ENCODE data around the gene TOP1.

Gene TOP1

DNA sequence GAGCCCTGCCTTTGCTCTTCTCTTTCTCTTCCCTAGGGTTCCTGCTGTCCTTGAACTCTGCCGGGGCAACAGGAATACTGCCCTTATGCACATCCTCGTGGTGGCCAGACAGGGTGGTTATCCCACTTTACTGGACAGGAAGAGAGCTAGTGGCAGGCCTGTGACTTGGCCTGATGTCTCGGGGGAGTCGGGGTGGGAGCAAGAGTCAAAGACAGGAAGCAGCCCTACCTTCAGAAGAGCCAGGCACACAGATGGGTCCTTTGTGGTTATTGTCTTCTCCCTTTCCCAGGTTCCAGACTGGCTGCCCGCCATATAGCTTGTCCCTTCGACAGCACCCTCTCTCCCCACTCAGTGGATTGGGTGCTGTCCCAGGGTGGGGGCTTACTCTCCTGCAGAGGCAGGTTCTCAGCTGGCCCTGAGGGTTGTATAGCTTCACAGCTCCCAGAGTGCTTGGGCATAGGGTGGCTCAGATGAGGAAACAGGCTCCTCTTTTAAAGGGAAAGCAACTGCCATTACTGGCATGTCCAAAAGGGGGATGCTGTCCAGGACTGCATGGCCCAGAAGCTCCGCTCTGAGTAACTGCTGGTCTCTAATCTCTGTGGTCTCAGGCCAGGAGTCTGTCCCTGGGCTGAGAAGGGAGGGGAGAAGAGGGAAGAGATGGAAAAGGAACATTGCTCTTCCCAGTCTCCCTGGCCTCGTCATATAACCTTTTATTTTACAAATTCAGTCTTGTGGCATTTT is 126.0 kb downstream of the TOP1 start:
- Histone ChIP-seq H3K27me3 (ENCODE audit: insufficient read depth, low read length, poor library complexity) (no peaks in the 10 kb centered on the region), H3K9ac (ENCODE audit: low read depth, low read length) (no peak overlapping the region), H3K4me3 (ENCODE audit: low read depth in 1 of 2, low read length in 2 of 2) (no peak overlapping the region), H3K79me2 (ENCODE audit: insufficient read depth, low read length) (peaks cover 100% of the 10 kb centered on the region), H3K9me3 (ENCODE audit: insufficient read depth, low read length, severe bottlenecking) (no peaks in the 10 kb centered on the region), H3K27ac (ENCODE audit: low read length) (peak overlapping the region; percentile 27), H3K36me3 (ENCODE audit: insufficient read depth, low read length) (peaks cover 67% of the 10 kb centered on the region), H3K4me1 (ENCODE audit: insufficient read depth, low read length) (peaks cover 53% of the 10 kb centered on the region), H2AFZ (ENCODE audit: low read depth, low read length) (no peak overlapping the region), H4K20me1 (ENCODE audit: insufficient read depth, low read length) (peaks cover 100% of the 10 kb centered on the region), H3K4me2 (ENCODE audit: insufficient read depth, low read length) (no peak overlapping the region)
- TF ChIP-seq EZH2 (IDR thresholded peaks at IDR 0.05; ENCODE audit: borderline replicate concordance, low read depth, low read length, severe bottlenecking): no peak
- TF ChIP-seq, protein P1, sequence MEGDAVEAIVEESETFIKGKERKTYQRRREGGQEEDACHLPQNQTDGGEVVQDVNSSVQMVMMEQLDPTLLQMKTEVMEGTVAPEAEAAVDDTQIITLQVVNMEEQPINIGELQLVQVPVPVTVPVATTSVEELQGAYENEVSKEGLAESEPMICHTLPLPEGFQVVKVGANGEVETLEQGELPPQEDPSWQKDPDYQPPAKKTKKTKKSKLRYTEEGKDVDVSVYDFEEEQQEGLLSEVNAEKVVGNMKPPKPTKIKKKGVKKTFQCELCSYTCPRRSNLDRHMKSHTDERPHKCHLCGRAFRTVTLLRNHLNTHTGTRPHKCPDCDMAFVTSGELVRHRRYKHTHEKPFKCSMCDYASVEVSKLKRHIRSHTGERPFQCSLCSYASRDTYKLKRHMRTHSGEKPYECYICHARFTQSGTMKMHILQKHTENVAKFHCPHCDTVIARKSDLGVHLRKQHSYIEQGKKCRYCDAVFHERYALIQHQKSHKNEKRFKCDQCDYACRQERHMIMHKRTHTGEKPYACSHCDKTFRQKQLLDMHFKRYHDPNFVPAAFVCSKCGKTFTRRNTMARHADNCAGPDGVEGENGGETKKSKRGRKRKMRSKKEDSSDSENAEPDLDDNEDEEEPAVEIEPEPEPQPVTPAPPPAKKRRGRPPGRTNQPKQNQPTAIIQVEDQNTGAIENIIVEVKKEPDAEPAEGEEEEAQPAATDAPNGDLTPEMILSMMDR (IDR thresholded peaks at IDR 0.05; ENCODE audit: borderline replicate concordance, extremely low read depth, low read length, poor library complexity, severe bottlenecking): no peak
- ATAC-seq (ENCODE audit: insufficient read depth, low read depth) (peak; percentile 18), DNase-seq (peak; percentile 46)

DNA sequence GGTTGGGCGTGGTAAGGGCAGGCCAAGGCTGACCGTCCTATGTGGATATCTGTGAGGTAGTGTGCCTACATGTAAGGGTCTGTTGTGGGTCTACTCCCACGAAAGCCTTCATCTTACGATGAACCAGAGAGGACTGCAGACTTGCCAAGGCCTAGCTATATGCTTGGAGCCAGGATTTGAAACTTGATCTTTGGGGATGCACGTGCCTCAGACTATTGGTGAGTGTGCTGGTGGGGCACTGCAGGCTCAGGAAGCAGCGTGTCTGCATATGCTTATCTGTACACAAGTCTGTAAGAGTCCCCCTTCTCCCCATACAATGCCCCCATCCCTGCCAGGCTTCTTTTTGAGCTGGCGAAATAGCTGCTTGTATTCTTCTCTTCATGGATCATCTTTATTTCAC is 126.6 kb downstream of the TOP1 start:
- ATAC-seq (ENCODE audit: insufficient read depth, low read depth): no peak
- peak overlapping the region; percentile 27 for H3K27ac ChIP-seq (ENCODE audit: low read length)
- H3K36me3 ChIP-seq (ENCODE audit: insufficient read depth, low read length): peaks cover 70% of the 10 kb centered on the region
- peaks cover 100% of the 10 kb centered on the region for H3K79me2 ChIP-seq (ENCODE audit: insufficient read depth, low read length)
- no peaks in the 10 kb centered on the region for H3K9me3 ChIP-seq (ENCODE audit: insufficient read depth, low read length, severe bottlenecking)
- no peaks in the 10 kb centered on the region for H3K27me3 ChIP-seq (ENCODE audit: insufficient read depth, low read length, poor library complexity)
- no peak overlapping the region for H3K4me3 ChIP-seq (ENCODE audit: low read depth in 1 of 2, low read length in 2 of 2)
- H3K4me1 ChIP-seq (ENCODE audit: insufficient read depth, low read length): peaks cover 49% of the 10 kb centered on the region
- no peak overlapping the region for H3K4me2 ChIP-seq (ENCODE audit: insufficient read depth, low read length)
- H4K20me1 ChIP-seq (ENCODE audit: insufficient read depth, low read length): peaks cover 100% of the 10 kb centered on the region
- H2AFZ ChIP-seq (ENCODE audit: low read depth, low read length): no peak overlapping the region
- TF ChIP-seq, protein P1 (IDR thresholded peaks at IDR 0.05; ENCODE audit: borderline replicate concordance, extremely low read depth, low read length, poor library complexity, severe bottlenecking): no peak
- no peak for TF ChIP-seq EZH2 (IDR thresholded peaks at IDR 0.05; ENCODE audit: borderline replicate concordance, low read depth, low read length, severe bottlenecking)
- DNase-seq: no peak
- H3K9ac ChIP-seq (ENCODE audit: low read depth, low read length): no peak overlapping the region

DNA sequence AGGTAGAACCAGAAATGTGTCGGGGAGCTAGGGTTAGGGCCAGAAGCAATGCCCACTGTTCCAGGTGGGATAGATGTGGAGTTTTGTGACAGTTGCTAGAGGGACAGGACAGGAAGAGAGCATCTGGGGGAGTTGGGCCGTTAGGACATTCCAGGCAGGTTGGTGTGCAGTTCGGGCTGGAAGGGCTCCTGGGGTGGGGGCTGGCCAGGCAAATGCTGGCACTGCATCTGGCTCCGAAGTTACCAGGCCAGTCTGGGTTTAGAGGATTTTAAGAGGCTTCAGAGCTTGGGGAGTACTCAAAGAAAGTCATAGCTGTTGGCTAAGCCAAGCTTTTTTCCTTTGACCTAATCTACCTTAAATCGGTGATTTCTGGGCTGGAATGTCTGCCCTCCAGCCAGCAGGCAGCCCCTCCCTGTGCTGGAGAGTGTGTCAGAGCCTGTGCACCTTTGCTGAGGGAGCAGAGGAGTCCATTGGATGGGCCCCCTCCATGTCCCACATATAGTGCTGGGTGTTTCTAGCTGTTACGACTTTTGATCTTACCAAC is 129.5 kb downstream of the TOP1 start:
- no peak for ATAC-seq (ENCODE audit: insufficient read depth, low read depth)
- no peak for TF ChIP-seq EZH2 (IDR thresholded peaks at IDR 0.05; ENCODE audit: borderline replicate concordance, low read depth, low read length, severe bottlenecking)
- TF ChIP-seq, protein P1 (IDR thresholded peaks at IDR 0.05; ENCODE audit: borderline replicate concordance, extremely low read depth, low read length, poor library complexity, severe bottlenecking): no peak
- Histone ChIP-seq H3K27me3 (ENCODE audit: insufficient read depth, low read length, poor library complexity) (no peaks in the 10 kb centered on the region), H3K79me2 (ENCODE audit: insufficient read depth, low read length) (peaks cover 82% of the 10 kb centered on the region), H2AFZ (ENCODE audit: low read depth, low read length) (no peak overlapping the region), H3K9ac (ENCODE audit: low read depth, low read length) (no peak overlapping the region), H3K36me3 (ENCODE audit: insufficient read depth, low read length) (peaks cover 85% of the 10 kb centered on the region), H3K27ac (ENCODE audit: low read length) (peak overlapping the region; percentile 69), H3K4me1 (ENCODE audit: insufficient read depth, low read length) (peaks cover 45% of the 10 kb centered on the region), H4K20me1 (ENCODE audit: insufficient read depth, low read length) (peaks cover 98% of the 10 kb centered on the region), H3K9me3 (ENCODE audit: insufficient read depth, low read length, severe bottlenecking) (no peaks in the 10 kb centered on the region), H3K4me3 (ENCODE audit: low read depth in 1 of 2, low read length in 2 of 2) (no peak overlapping the region), H3K4me2 (ENCODE audit: insufficient read depth, low read length) (peak overlapping the region; percentile 53; the same call in 1 of the 2 replicates)
- no peak for DNase-seq
